Ureter (tissue), 1 donor: ENCODE results near the gene FBXL22. TPM values are rescaled to one million over a fixed set of nuclear protein-coding genes. Genes with fewer than 3 reads are reported as not detected.
"Not testable (repeated sequence)": the region's sequence is repeated elsewhere in the genome, so short reads cannot be mapped to it uniquely, and the experiment has no call there.

Experiments used
- DNase-seq: peaks from one replicate; pipeline ENCODE4 v3.0.0-alpha.2; 2020; ENCODE audit warnings: low spot score
- total RNA-seq: library from RNA; stranded (reverse); gene quantifications from one replicate; pipeline ENCODE4 v1.2.4, GENCODE V29; 2023
- donor health status: DM: yes; HTN: yes; CAD: no.

Gene FBXL22
- total RNA-seq, 1 donor from 2014 or later: 13.3 TPM

- no peak for DNase-seq
Observed at GRCh38 chr15:63611177-63611576, 14.0 kb downstream of the FBXL22 start.

- no peak for DNase-seq
Observed at GRCh38 chr15:63612300-63612699, 15.1 kb downstream of the FBXL22 start.

- no peak for DNase-seq
Observed at GRCh38 chr15:63615935-63616334, 18.7 kb downstream of the FBXL22 start.

DNA sequence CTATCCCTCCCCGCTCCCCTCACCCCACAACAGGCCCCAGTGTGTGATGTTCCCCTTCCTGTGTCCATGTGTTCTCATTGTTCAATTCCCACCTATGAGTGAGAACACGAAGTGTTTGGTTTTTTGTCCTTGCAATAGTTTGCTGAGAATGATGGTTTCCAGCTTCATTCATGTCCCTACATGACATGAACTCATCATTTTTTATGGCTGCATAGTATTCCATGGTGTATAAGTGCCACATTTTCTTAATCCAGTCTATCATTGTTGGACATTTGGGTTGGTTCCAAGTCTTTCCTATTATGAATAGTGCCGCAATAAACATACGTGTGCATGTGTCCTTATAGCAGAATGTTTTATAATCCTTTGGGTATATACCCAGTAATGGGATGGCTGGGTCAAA lies 20.0 kb downstream of the FBXL22 start:
- DNase-seq: not testable (repeated sequence)

DNA sequence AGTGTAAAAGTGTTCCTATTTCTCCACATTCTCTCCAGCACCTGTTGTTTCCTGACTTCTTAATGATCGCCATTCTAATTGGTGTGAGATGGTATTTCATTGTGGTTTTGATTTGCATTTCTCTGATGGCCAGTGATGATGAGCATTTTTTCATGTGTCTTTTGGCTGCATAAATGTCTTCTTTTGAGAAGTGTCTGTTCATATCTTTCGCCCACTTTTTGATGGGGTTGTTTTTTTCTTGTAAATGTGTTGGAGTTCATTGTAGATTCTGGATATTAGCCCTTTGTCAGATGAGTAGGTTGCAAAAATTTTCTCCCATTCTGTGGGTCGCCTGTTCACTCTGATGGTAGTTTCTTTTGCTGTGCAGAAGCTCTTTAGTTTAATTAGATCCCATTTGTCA lies 20.4 kb downstream of the FBXL22 start:
- not testable (repeated sequence) for DNase-seq

DNA sequence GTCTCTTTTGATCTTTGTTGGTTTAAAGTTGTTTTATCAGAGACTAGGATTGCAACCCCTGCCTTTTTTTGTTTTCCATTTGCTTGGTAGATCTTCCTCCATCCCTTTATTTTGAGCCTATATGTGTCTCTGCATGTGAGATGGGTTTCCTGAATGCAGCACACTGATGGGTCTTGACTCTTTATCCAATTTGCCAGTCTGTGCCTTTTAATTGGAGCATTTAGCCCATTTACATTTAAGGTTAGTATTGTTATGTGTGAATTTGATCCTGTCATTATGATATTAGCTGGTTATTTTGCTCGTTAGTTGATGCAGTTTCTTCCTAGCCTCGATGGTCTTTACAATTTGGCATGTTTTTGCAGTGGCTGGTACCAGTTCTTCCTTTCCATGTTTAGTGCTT lies 23.6 kb downstream of the FBXL22 start:
- DNase-seq: not testable (repeated sequence)

DNA sequence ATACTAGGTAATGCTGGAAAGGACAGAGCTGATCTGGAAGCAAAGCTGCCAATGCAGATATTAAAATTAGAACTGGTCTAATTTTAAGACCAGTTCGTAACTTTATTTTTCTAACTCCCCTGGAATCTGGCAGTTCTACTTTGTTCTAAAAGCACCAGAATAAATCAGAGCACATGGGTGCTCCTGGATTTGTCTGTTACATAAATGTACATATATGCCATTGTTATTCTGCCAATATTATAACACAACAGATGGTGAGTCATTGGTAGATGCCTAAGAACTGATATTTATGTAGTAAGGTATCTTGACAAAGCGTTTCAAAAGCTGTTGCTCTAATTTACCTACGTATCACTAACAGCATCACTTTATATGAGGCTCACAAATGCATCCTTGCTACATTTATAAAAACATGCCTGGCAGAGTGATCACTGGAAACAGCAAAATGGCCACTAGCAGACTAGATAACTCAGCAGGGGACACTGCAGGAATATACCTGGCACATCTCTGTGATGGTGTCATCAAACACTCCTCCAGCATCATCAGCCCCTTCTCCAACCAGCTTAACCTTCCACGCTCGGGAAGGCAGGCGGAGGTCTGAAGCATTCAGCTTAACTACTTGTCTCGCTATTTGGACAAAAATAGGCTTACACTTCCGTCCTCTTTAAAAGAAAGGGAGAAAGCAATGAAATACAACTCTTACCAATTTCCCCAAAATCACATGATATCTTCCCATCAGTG lies 26.2 kb downstream of the FBXL22 start:
- DNase-seq: no peak

DNA sequence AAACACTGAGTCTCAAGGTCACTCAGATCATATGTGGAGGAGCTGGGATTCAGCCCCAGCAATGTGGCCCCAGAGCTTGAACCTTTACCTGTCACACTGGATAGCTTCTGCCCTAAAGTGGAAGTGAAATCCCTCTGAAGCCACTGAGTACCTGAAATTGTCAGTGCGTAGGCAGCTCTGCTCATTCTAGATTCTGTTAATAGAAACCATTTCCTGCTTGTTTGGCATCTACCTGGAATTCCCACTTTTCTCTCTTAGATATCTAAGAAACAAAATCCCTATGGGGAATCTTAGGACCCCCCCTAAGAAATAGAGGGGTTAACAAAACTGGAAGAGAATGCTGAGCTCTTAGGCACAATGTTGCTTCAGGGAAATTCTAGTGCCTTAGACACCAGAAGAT lies 29.8 kb downstream of the FBXL22 start:
- no peak for DNase-seq

- DNase-seq: no peak
Observed at GRCh38 chr15:63628123-63628822, 31.1 kb downstream of the FBXL22 start.

GRCh38 chr15:63630036-63630751 lies 33.0 kb downstream of the FBXL22 start:
- DNase-seq: no peak

DNA sequence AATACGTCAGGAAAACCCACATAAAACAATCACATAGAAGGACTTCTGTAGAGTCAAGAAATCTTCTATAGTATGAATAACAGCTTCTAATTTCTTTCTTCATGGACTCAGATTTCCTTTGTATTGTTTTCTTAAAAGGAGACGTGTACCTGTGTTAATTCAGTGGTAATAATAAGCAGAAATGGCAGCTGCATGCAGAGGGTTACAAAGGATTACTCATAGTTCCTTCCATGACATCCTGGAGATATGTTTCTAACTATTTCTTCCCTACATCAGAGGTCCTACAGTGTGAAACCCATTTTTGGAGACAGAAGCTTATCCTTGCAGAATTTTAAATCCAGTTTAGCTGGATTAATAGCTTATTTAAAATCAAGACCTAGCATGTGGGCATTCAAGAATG lies 36.1 kb downstream of the FBXL22 start:
- no peak for DNase-seq

GRCh38 chr15:63634154-63634553 lies 37.0 kb downstream of the FBXL22 start:
- DNase-seq: no peak

DNA sequence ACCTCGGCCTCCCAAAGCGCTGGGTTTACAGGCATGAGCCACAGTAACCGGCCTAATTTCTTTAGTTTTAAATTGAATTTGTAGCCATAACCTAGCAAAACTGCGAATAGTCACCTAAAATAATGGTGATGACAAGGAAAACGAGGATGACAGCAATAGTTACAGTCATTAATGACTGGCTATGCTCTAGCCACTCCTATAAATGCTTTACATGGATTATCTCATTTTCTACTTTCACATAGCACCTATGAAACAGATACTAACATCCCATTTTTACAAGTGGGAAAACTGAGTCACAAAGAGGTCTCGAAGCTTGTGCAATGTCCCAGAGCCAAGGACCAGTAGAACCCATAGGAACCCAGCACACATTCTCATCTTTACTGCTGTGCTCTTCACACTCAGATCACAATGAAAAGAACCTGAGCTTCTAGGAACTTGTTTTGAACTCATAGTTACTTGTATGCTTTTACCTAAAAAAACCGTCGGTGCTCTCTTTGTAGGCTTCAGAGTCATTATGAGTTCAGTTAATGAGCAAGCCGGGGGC lies 39.4 kb downstream of the FBXL22 start:
- DNase-seq: no peak

DNA sequence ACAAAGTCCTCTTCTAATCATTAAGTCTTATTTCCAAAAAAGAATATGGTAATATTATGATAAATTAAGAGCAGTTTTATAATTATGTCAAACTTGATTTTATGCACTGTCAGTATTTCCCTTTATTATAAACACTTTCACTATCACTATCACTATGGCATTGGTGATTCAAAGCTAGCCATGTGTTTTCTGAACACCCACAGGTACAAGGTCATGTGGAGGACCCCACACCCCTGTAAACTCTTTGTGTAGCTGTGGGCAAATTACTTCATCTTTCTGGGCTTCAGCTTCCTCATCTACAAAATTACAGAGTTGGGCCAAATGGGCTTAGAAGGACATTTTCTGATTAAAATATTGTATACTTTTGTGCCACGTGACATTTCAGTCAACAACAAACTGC lies 41.7 kb downstream of the FBXL22 start:
- DNase-seq: no peak

DNA sequence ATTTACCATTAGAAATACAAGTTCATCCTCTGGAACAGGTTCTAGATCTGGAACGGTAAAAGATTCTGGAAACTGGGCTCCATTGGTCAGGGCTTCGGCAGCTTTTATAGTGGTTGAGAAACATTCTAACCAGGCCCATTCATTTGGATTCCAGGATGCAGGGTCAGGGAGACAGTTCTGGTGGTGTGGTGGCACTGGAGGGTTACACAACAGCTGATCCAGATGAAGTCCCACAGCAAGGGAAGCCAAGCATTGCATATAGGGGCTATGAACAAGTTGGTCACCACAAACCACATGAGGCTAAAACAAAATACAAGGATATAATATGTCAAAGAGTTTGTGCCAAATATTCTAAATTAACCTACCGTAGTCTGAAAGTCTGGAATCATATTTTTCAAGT lies 43.0 kb downstream of the FBXL22 start:
- no peak for DNase-seq

Other genes with a start within 250 kb of the FBXL22 start
- 114 TPM for gene CA12, start 215.5 kb upstream of the FBXL22 start, total RNA-seq
- gene USP3, start 92.8 kb upstream of the FBXL22 start, total RNA-seq: 107 TPM
- gene HERC1, start 236.6 kb downstream of the FBXL22 start, total RNA-seq: 126 TPM